GM19025 (cell line): Measurements from ENCODE around the gene SRSF8.
"Not testable (repeated sequence)": the region's sequence is repeated elsewhere in the genome, so short reads cannot be mapped to it uniquely, and the experiment has no call there.

ENCODE experiments used
- ATAC-seq: cut with Tn5 transposase; IDR thresholded peaks from one replicate; pipeline ENCODE4 v1.9.1; 2021; ENCODE audit warnings: mild to moderate bottlenecking, low read depth, moderate library complexity; ENCODE audit not compliant: unreplicated experiment

The SRSF8 gene, protein sequence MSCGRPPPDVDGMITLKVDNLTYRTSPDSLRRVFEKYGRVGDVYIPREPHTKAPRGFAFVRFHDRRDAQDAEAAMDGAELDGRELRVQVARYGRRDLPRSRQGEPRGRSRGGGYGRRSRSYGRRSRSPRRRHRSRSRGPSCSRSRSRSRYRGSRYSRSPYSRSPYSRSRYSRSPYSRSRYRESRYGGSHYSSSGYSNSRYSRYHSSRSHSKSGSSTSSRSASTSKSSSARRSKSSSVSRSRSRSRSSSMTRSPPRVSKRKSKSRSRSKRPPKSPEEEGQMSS

DNA sequence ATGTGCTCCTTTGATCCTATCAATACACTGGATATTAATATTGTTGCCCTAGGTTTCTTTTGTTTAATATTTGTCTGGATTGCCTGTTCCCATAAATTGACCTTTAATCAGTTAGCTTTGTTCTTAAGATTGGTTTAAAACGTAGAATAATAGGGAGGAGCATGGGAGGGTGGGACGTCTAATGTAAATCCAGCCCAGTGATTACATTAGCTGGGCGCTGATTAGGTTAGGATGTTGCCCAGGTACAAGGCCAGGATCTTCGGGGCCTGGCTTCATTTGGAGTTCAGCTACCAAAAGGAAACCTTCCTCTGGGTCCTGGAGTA is at the start of gene SRSF8:
SRSF8 (plus strand) TSS at position 204 of the 323 bp plus-strand sequence. CDS start 308 bp downstream, outside the sequence.
- ATAC-seq: peak; percentile 36

- not testable (repeated sequence) for ATAC-seq
Observed at GRCh38 chr11:95021468-95021867, 45.3 kb upstream of the SRSF8 start.

- no peak for ATAC-seq
Observed at GRCh38 chr11:95024958-95025357, 41.8 kb upstream of the SRSF8 start, which contains the start of gene KDM4E. Gene KDM4E, plus strand, starts transcription at chr11:95025258. Its CDS starts 300 bp downstream, at chr11:95025558.

DNA sequence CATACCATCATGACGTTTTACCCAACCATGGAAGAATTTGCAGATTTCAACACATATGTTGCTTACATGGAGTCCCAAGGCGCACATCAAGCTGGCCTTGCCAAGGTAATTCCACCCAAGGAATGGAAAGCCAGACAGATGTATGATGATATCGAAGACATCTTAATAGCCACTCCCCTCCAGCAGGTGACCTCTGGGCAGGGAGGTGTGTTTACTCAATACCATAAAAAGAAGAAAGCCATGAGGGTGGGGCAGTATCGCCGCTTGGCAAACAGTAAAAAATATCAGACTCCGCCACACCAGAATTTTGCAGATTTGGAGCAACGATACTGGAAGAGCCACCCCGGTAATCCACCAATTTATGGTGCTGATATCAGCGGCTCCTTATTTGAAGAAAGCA is 41.1 kb upstream of the SRSF8 start:
- ATAC-seq: not testable (repeated sequence)

DNA sequence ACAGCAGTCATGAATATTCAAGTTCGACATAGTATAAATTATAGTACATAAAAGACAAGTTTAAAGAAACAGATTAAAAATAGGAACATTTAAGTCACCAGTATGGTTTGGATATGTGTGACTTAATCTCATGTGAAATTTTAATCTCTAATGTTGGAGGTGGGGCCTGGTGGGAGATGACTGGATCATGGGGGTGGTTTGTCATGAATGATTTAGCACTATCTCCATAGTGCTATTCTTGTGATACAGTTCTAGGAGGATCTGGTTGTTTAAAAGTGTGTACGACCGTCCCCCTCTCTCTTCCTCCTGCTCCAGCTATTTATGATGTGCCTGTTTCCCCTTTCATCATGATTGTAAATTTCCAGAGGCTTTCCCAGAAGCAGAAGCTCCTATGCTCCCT is 38.4 kb upstream of the SRSF8 start:
- no peak for ATAC-seq

- no peak for ATAC-seq
Observed at GRCh38 chr11:95033051-95033450, 33.7 kb upstream of the SRSF8 start.

DNA sequence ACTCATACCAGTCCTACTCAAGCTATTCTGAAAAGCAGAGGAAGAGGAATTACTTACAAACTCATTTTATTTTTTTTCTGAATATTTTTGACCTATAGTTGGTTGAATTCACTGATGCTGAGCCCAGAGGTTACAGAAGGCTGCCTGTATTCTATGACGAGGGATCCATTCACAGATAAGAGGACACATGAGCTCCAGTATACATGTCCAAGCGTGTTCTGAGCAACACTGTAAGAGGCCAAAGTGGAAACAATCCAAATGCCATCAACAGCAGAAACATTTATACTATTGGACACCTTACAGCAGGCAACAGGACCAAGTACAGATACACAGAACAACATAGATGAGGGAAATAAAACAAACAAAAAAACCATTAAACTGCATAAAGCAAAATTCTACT is 31.4 kb upstream of the SRSF8 start:
- ATAC-seq: no peak

DNA sequence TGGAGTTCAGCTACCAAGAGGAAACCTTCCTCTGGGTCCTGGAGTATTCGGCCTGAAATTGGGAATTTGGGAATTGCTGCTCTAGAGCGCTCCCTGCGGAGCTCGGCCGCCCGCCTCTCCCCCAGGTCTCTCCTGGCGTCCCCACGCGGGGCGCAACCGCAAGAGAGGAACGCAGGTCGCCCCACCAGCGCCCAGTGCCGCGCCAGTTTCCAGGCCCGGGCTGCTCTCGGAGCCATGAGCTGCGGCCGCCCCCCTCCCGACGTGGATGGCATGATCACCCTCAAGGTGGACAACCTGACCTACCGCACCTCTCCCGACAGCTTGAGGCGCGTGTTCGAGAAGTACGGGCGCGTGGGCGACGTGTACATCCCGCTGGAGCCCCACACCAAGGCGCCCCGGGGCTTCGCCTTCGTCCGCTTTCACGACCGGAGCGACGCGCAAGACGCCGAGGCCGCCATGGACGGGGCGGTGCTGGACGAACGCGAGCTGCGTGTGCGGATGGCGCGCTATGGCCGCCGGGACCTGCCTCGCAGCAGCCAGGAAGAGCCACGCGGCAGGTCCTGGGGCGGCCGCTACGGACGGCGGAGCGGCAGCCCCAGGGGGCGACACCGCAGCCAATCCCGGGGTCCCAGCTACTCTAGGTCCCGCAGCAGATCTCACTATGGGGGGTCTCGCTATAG is 29.2 kb upstream of the SRSF8 start:
- ATAC-seq: not testable (repeated sequence)

DNA sequence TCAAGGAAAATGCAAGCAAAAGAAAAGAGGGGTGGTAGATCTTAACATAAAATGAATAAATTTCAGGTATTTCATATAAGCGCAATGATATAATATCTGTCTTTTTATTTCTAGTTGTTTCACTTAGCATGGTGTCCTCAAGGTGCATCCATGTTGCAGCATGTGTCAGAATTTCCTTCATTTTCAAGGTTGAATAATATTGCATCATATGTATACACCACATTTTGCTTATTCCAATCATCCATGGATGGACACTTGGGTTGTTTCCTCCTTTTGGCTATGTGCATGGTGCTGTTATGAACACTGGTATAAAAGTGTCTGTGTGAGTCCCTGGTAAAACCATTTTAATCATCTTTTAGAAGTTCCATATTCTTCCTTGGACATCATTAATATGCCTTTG is 24.5 kb upstream of the SRSF8 start:
- no peak for ATAC-seq

DNA sequence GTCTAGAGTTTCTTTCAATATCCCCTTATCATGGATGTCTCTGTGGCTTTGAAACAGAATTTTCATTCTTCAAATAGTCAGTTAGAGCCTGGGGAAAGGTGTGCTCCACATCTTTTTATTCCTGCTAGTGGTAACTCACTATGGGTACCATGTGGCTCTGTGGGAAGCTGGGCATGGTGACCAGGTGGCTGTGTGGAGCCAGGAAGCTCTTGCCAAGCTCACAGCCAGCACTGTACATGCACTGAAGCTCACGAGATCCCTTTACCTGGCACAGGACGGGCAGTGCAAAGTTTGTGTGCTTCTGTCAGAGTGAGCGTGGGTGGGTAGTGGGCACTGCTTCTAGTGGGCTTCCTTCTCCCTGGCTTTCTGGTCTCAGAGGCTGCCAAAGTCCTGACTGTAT is 23.8 kb upstream of the SRSF8 start:
- ATAC-seq: no peak

DNA sequence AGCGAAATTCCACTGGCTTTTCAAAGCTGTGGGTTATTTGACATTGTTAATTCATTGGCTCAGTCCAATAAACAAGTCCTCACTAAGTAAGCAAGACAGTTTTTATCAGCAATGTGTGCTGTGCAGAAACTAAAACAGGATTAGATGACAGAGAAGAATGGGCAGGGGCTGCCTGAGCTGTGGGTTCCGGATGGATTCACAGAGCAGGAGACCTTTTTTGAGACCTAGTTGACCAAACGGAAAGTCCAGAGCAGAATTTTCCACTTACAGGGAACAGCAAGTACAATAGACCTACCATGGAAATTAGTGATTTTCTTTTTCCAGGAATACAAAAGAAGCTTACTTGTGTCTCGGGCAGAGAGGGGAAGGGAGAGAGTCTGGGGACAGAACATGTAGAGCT is 22.7 kb upstream of the SRSF8 start:
- ATAC-seq: no peak

GRCh38 chr11:95045812-95046211 is 20.9 kb upstream of the SRSF8 start:
- no peak for ATAC-seq

GRCh38 chr11:95049122-95049521 is 17.6 kb upstream of the SRSF8 start, which contains the start of gene KDM4F:
Gene KDM4F, plus strand, starts transcription at chr11:95049422.
- not testable (repeated sequence) for ATAC-seq

DNA sequence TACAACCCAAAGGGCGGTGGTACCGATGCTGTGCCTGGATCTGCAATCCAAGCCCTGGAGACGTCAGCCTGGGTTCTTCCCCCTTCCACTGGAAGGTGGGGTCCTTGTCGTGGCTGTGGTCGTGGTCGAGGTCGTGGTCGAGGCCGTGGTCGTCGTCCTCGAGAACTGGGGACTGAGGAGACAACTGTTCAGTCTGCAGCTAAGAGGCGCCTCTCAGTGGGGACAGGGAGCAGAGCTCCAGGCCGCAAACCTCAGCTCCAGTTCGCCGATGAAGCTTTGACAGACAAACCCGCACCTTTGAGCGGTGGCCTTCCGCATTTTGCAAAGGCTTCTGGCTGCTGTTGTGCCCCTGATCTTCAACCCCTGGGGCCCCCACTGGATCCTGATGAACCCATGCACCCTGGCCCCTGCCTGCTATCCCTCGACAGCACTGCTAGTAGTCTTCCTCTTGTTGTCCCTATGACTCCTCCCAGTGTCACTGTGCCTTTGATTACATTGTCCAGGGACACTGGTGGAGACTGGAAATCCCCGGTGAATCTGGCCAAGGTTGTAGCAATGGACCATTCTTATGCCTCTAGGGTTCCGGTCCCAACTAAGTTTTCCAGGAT is 16.0 kb upstream of the SRSF8 start:
- ATAC-seq: no peak

- no peak for ATAC-seq
Observed at GRCh38 chr11:95054356-95054755, 12.4 kb upstream of the SRSF8 start.

GRCh38 chr11:95055283-95055897 is 11.3 kb upstream of the SRSF8 start:
- peak; percentile 91 for ATAC-seq

DNA sequence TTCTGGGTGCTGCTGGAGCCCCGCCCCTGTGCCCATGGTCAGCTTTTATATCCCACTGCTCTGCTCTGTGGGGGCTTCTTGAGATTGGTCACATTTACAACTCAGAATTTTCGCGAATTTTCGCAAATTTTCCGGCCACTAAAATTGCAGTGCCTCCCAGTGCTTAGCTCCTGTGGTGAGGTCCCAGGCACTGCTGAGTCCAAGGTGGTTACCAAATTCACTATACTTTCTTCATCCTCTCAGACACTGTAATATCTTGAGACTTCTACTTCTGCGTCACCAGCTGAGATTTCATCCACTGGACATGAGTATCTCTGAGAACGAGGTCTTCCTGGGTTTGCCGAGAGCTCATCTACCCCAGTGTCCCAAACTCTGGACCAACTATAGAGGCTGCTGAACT is 8.8 kb upstream of the SRSF8 start:
- ATAC-seq: no peak

- ATAC-seq: no peak
Observed at GRCh38 chr11:95058621-95059020, 8.1 kb upstream of the SRSF8 start.

- no peak for ATAC-seq
Observed at GRCh38 chr11:95059046-95059445, 7.7 kb upstream of the SRSF8 start.

- no peak for ATAC-seq
Observed at GRCh38 chr11:95065336-95065735, 1.4 kb upstream of the SRSF8 start.
